GM08714 (cell line): ENCODE results near the gene SOCS7.

Experiments
- H3K4me3 ChIP-seq: fragments of 200-500 bp; sonication (Bioruptor generic); 2 replicates; pipeline ENCODE4 v1.5.1; 2014; ENCODE audit warnings: mild to moderate bottlenecking, low read length, inconsistent platforms
- ZNF274 ChIP-seq: IDR thresholded peaks from 2 replicates; pipeline ENCODE4 v1.6.1; 2012; ENCODE audit warnings: mild to moderate bottlenecking, low read depth, low read length

Gene SOCS7

GRCh38 chr17:38329808-38330730 lies 21.6 kb upstream of the SOCS7 start:
- no peak overlapping the region for H3K4me3 ChIP-seq
- TF ChIP-seq ZNF274, result no peak

DNA sequence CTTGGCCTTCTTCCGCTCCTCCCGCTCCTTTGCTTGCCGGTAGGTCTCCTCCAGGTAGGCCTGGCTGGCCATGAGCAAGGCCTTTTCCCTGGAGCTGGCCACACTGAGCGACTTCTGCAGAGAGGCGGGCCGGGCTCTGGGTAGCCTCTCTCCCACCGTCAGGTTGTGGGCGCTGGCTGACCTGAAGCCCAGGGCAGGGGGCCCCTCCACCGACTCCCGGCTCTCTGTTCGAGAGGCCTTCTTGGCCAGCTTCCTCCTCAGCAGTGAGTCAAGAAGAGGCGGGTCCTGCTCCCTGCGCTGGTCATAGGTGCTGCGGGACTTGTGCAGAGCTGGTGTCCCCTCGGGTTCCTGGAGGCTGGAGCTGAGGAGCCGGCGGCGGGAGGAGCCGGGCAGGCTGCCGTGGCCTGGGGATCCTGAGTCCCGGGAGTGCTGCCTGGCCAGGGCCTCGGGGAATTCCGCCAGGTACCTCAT lies 20.7 kb upstream of the SOCS7 start:
- no peak overlapping the region for H3K4me3 ChIP-seq
- no peak for TF ChIP-seq ZNF274

DNA sequence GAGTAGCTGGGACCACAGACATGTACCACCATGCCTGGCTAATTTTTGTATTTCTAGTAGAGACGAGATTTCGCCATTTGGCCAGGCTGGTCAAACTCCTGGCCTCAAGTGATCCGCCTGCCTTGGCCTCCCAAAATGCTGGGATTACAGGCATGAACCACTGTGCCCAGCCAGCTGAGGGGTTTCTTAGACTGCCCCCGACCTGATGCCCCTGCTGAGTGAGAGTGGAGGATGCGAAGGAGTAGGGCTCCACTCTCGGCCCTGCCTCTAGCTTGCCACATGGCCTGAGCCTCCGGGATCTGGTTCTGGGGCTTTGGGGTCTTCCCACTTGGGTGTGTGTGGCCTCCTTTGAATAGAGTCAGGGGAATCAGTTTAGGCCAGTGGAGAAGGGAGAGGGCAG lies 18.9 kb upstream of the SOCS7 start:
- TF ChIP-seq ZNF274, result no peak
- H3K4me3 ChIP-seq, result no peak overlapping the region

GRCh38 chr17:38333635-38334295 lies 17.9 kb upstream of the SOCS7 start:
- TF ChIP-seq ZNF274, result no peak
- H3K4me3 ChIP-seq, result no peak overlapping the region

GRCh38 chr17:38334480-38335364 lies 16.9 kb upstream of the SOCS7 start:
- TF ChIP-seq ZNF274, result no peak
- H3K4me3 ChIP-seq, result no peak overlapping the region

DNA sequence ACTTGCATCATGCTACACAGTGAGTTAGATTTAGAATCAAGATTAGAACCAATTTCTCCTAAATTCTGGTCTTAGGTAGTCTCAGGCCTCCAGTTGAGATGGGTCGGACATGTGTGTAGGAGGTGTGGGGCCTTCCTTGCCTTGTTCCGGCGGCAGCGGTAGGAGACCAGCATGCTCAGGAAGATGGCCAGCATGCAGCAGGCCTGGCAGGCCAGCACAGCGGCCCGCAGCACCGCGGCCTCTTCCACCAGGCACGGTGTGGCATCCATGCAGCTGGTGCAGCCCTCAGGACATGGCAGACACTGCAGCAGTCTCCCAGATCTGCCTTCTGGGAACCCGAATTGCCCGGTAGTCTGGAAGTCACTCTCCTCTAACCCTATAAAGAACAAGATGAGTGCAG lies 14.8 kb upstream of the SOCS7 start:
- no peak for TF ChIP-seq ZNF274

DNA sequence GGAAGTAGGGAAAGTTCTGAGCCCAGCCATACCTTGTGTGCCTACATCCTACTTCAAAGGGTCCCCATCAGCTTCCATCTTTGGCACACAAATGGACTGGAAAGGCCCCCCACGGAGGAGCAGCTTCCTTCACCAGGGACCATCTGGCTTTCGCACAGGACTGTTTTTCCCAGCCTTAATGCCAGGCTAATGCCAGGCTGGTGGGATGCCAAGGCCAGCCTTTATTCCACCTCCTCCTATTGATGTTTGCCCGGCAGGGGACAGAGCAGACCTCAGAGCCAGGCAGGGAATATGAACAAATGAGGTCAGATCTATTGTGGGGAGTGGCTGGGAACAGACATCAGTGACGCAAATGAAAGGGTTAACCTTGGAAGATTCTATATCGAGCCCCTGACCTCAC lies 13.6 kb upstream of the SOCS7 start:
- no peak for TF ChIP-seq ZNF274
- H3K4me3 ChIP-seq, result no peak overlapping the region

More for the DNA sequence above, 14.8 kb upstream of the SOCS7 start:
- H3K4me3 ChIP-seq, result no peak overlapping the region

GRCh38 chr17:38338535-38338934 lies 13.1 kb upstream of the SOCS7 start:
- TF ChIP-seq ZNF274, result no peak
- no peak overlapping the region for H3K4me3 ChIP-seq

- H3K4me3 ChIP-seq, result no peak overlapping the region
Observed at GRCh38 chr17:38339891-38340290, 11.8 kb upstream of the SOCS7 start.

GRCh38 chr17:38341035-38341721 lies 10.5 kb upstream of the SOCS7 start:
- no peak for TF ChIP-seq ZNF274
- no peak overlapping the region for H3K4me3 ChIP-seq

More at GRCh38 chr17:38339891-38340290, 11.8 kb upstream of the SOCS7 start:
- TF ChIP-seq ZNF274, result no peak

- no peak overlapping the region for H3K4me3 ChIP-seq
- TF ChIP-seq ZNF274, result no peak
Observed at GRCh38 chr17:38342886-38343607, 8.6 kb upstream of the SOCS7 start.

GRCh38 chr17:38343608-38344419 lies 7.8 kb upstream of the SOCS7 start, which contains the start of gene GPR179:
TSS of gene GPR179 (minus strand) at chr17:38343956. CDS start at chr17:38343789, 167 bp downstream.
- H3K4me3 ChIP-seq, result no peak within 1 kb of the TSS
- no peak for TF ChIP-seq ZNF274

DNA sequence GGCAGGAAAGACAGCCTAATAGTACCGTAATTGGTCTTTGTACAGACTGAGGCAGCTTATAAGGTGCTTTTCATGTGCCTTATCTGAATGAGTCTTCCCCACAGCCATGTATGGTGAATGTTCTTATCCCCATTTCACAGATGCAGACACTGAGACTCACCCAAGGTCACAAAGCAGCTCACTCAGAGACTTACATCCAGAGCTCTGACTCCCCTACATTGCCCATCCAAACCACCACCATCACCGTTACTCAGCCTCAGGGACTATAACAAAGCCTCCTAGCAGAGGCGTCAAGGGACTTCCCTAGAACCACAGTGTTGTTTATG lies 7.3 kb upstream of the SOCS7 start:
- H3K4me3 ChIP-seq, result no peak overlapping the region
- TF ChIP-seq ZNF274, result no peak
